Loucy (cell line): ENCODE measurements around the gene CX3CR1.

Experiments
- EZH2phosphoT487 ChIP-seq: fragments of 200-600 bp; IDR thresholded peaks from 2 replicates; pipeline ENCODE4 v1.6.1; 2018; ENCODE audit warnings: antibody characterized with exemption, mild to moderate bottlenecking, moderate library complexity, borderline replicate concordance
- TF ChIP-seq, protein P1 (sequence below): fragments of 200-600 bp; sonication (generic); conservative IDR thresholded peaks from 2 replicates; pipeline ENCODE4 v1.5.1; 2014; ENCODE audit warnings: mild to moderate bottlenecking, antibody characterized with exemption, low read length

DNA sequence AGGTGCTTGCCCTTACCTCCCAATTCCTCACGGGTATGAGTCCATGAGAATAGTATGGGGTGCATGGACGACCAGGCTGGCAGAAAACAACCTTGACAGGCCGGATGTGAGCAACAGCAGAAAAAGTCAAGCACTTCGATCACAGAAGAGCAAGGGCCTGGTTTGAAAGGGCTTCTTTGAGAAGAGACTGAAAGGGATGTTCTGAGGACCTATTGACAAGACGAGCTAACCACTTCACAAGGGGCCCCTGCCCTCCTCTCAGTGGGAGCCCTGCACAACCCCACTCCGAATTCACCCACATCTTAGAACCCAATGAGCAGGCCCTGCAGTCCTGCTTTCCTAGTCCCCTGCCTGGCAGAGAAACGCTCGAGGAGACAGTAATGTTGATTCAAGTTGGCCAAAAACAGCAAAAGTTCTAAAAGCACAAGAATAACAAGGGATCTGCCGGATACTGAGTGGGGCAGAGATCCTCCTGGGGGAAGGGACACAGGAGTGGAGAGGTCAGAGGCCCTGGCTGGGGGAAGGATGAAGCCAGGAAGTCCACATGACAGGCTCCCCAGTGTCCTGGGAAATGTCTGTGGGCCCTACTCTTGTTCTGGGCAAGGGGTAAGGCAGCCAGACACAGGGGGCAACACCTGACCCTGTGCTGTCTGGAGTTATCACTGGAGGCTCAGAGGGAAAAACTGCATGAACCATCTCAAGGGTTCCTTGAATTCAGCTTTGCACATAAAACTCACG, 14.8 kb upstream of the CX3CR1 start:
- TF ChIP-seq, protein P1, sequence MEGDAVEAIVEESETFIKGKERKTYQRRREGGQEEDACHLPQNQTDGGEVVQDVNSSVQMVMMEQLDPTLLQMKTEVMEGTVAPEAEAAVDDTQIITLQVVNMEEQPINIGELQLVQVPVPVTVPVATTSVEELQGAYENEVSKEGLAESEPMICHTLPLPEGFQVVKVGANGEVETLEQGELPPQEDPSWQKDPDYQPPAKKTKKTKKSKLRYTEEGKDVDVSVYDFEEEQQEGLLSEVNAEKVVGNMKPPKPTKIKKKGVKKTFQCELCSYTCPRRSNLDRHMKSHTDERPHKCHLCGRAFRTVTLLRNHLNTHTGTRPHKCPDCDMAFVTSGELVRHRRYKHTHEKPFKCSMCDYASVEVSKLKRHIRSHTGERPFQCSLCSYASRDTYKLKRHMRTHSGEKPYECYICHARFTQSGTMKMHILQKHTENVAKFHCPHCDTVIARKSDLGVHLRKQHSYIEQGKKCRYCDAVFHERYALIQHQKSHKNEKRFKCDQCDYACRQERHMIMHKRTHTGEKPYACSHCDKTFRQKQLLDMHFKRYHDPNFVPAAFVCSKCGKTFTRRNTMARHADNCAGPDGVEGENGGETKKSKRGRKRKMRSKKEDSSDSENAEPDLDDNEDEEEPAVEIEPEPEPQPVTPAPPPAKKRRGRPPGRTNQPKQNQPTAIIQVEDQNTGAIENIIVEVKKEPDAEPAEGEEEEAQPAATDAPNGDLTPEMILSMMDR = no peak
- TF ChIP-seq EZH2phosphoT487 = no peak
